Endothelial cell of hepatic sinusoid (primary cell): ENCODE measurements around the gene ATP8A2.
"Not testable (repeated sequence)": the region's sequence is repeated elsewhere in the genome, so short reads cannot be mapped to it uniquely, and the experiment has no call there.

Experiments used
- in situ Hi-C: cut with HindIII; loops from 2 replicates; pipeline ENCODE4 v1.10.0; 2017; ENCODE audit warnings: low sequenced_read_pairs

Gene ATP8A2

GRCh38 chr13:25528266-25528665 is 156.5 kb downstream of the ATP8A2 start:
- in situ Hi-C loops: no loop called here

- in situ Hi-C loops: no loop called here
These were observed 157.7 kb downstream of the ATP8A2 start for GRCh38 chr13:25529425-25529824.

- in situ Hi-C loops: no loop called here
These were observed 166.5 kb downstream of the ATP8A2 start for GRCh38 chr13:25538276-25538675.

GRCh38 chr13:25541434-25542123 is 169.8 kb downstream of the ATP8A2 start:
- in situ Hi-C loops: no loop called here

GRCh38 chr13:25548991-25549390 is 177.2 kb downstream of the ATP8A2 start:
- in situ Hi-C loops: not testable (repeated sequence)

GRCh38 chr13:25561812-25562211 is 190.0 kb downstream of the ATP8A2 start:
- in situ Hi-C loops: no loop called here

GRCh38 chr13:25570185-25570584 is 198.4 kb downstream of the ATP8A2 start:
- in situ Hi-C loops: no loop called here

GRCh38 chr13:25571237-25571636 is 199.5 kb downstream of the ATP8A2 start:
- in situ Hi-C loops: no loop called here

GRCh38 chr13:25572171-25572570 is 200.4 kb downstream of the ATP8A2 start:
- in situ Hi-C loops: not testable (repeated sequence)

- in situ Hi-C loops: no loop called here
These were observed 202.9 kb downstream of the ATP8A2 start for GRCh38 chr13:25574437-25575411.

- in situ Hi-C loops: no loop called here
These were observed 203.8 kb downstream of the ATP8A2 start for GRCh38 chr13:25575562-25575961.

- in situ Hi-C loops: no loop called here
These were observed 206.8 kb downstream of the ATP8A2 start for GRCh38 chr13:25578526-25578925.

GRCh38 chr13:25579221-25579620 is 207.4 kb downstream of the ATP8A2 start:
- in situ Hi-C loops: no loop called here

- in situ Hi-C loops: no loop called here
These were observed 209.6 kb downstream of the ATP8A2 start for GRCh38 chr13:25581351-25581750.

- in situ Hi-C loops: no loop called here
These were observed 212.3 kb downstream of the ATP8A2 start for GRCh38 chr13:25584087-25584486.

- in situ Hi-C loops: no loop called here
These were observed 213.2 kb downstream of the ATP8A2 start for GRCh38 chr13:25585000-25585399.

- in situ Hi-C loops: no loop called here
These were observed 215.7 kb downstream of the ATP8A2 start for GRCh38 chr13:25587326-25587980.

GRCh38 chr13:25588336-25589060 is 216.7 kb downstream of the ATP8A2 start:
- in situ Hi-C loops: no loop called here

- in situ Hi-C loops: no loop called here
These were observed 226.6 kb downstream of the ATP8A2 start for GRCh38 chr13:25598421-25598820.

- in situ Hi-C loops: no loop called here
These were observed 230.4 kb downstream of the ATP8A2 start for GRCh38 chr13:25602176-25602575.

GRCh38 chr13:25604106-25604505 is 232.3 kb downstream of the ATP8A2 start:
- in situ Hi-C loops: no loop called here
